Stimulated activated CD8-positive, alpha-beta memory T cell treated with anti-CD3 and anti-CD28 coated beads, Interleukin-2, amount 100 ng/mL, for 1 hour (primary cell): ENCODE data around the gene UBE2M.

Experiments
- DNase-seq, 2 donors: peaks; one replicate each; pipeline ENCODE4 v3.0.0-alpha.2; 2020; ENCODE audit warnings: low read depth in 2 of 2

UBE2M gene

GRCh38 chr19:58570770-58571574 lies 12.6 kb upstream of the UBE2M start:
- no peak for DNase-seq

- DNase-seq: no peak
These were observed 11.7 kb upstream of the UBE2M start for GRCh38 chr19:58569943-58570670.

GRCh38 chr19:58569191-58569942 lies 11.0 kb upstream of the UBE2M start:
- DNase-seq: no peak

- no peak for DNase-seq
These were observed 10.2 kb upstream of the UBE2M start for GRCh38 chr19:58568453-58569130.

GRCh38 chr19:58566989-58567388 lies 8.6 kb upstream of the UBE2M start:
- no peak for DNase-seq

- DNase-seq: no peak
These were observed 5.4 kb upstream of the UBE2M start for GRCh38 chr19:58563823-58564222.

GRCh38 chr19:58563034-58563573 lies 4.7 kb upstream of the UBE2M start:
- DNase-seq: no peak

GRCh38 chr19:58562122-58563033 lies 4.0 kb upstream of the UBE2M start:
- DNase-seq: no peak

GRCh38 chr19:58561373-58562121 lies 3.1 kb upstream of the UBE2M start:
- DNase-seq: no peak

GRCh38 chr19:58560921-58561320 lies 2.5 kb upstream of the UBE2M start:
- no peak for DNase-seq

- DNase-seq: no peak
These were observed 1.8 kb upstream of the UBE2M start for GRCh38 chr19:58560007-58560887.

- peak in 1 of 2 donors; percentile 39 for DNase-seq
These were observed 1.0 kb upstream of the UBE2M start for GRCh38 chr19:58559275-58560006.

- DNase-seq: peak; percentile 98 to 99
These were observed 338 bp upstream of the UBE2M start for GRCh38 chr19:58558623-58559274.

GRCh38 chr19:58557221-58558065 lies 968 bp downstream of the UBE2M start:
- no peak for DNase-seq

GRCh38 chr19:58556622-58557220 lies 1.7 kb downstream of the UBE2M start:
- no peak for DNase-seq
